Calu3 (cell line): ENCODE measurements around the gene SRGAP3. TPM values are rescaled to one million over a fixed set of nuclear protein-coding genes. Genes with fewer than 3 reads are reported as not detected.

ENCODE experiments used
- BruUV-seq: library from RNA; stranded (reverse); fragments of 400-500 nt; replicated peaks from 2 replicates; lab custom pipeline; 2021; lab: Mats Ljungman, UMichigan
- CTCF ChIA-PET: fragments of 300-600 bp; sonication (Branson Sonifier 250); formaldehyde crosslinking; loops from one replicate; lab custom pipeline; 2022; ENCODE audit warnings: antibody characterized with exemption; lab: Charles Lee
- DNase-seq: peaks from one replicate; pipeline ENCODE4 v3.0.0; 2022
- H3K27ac Mint-ChIP-seq: one replicate; pipeline ENCODE4 v1.8.0; 2022; ENCODE audit warnings: mixed read lengths; ENCODE audit not compliant: unreplicated experiment
- H3K27me3 Mint-ChIP-seq: one replicate; pipeline ENCODE4 v1.8.0; 2022; ENCODE audit warnings: mixed read lengths; ENCODE audit not compliant: unreplicated experiment
- H3K36me3 Mint-ChIP-seq: one replicate; pipeline ENCODE4 v1.8.0; 2022; ENCODE audit warnings: mild to moderate bottlenecking, moderate library complexity, mixed read lengths; ENCODE audit not compliant: insufficient read depth, unreplicated experiment
- H3K4me1 Mint-ChIP-seq: one replicate; pipeline ENCODE4 v1.8.0; 2022; ENCODE audit warnings: mild to moderate bottlenecking, low read depth, mixed read lengths; ENCODE audit not compliant: unreplicated experiment
- H3K4me3 Mint-ChIP-seq: one replicate; pipeline ENCODE4 v1.8.0; 2022; ENCODE audit warnings: mild to moderate bottlenecking, low read depth, moderate library complexity, mixed read lengths; ENCODE audit not compliant: unreplicated experiment
- H3K9me3 Mint-ChIP-seq: one replicate; pipeline ENCODE4 v1.8.0; 2022; ENCODE audit warnings: low read depth, mixed read lengths; ENCODE audit not compliant: unreplicated experiment
- intact Hi-C: fragments of 100-400 bp; cut with micrococcal nuclease; formaldehyde crosslinking; loops from one replicate; pipeline ENCODE4 v1.10.0; 2022; ENCODE audit not compliant: unreplicated experiment
- total RNA-seq: library from RNA; stranded (reverse); gene quantifications from 2 replicates; pipeline ENCODE4 v1.2.3, GENCODE V29; 2022
- TF ChIP-seq, protein P1 (sequence below): fragments of 200-600 bp; IDR thresholded peaks from one replicate; pipeline ENCODE4 v1.8.0; 2022; ENCODE audit warnings: antibody characterized with exemption; ENCODE audit not compliant: unreplicated experiment

Gene SRGAP3
- total RNA-seq, 1 experiment from 2014 or later: 8.2 TPM

DNA sequence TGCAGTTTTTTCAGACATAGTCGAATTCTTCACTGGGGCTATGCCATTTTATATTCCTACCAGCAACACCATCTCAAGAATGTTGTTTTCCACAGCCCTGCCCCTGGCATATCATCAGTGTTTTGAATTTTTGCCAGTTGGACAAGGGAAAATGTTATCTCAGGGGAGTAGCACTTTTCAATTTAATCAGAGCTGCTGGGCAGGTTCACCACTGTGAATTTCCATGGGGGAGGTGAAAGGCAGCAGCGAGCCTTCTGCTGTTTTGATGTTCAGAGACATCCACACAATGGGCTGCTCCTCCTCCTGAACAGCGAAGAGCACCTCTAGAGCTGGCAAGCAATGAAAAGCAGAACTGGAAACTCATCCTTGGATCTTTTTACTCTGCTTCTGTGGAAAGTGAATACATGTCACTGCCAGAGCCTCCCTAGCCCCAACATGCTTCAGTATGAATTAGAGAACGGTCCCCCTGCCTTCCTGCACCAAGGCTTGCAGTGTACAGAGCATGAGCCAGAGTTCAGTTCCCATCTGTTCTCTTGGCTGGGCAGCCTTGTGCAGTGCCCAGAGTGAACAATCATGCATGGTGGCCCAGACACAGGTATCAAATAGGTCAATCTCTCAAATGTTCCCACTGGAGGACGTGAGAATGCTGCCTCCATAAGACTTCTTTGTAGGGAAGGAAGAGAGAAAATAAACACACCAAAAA is 230.0 kb downstream of the SRGAP3 start:
- CTCF ChIA-PET: no interaction called here
- TF ChIP-seq, protein P1, sequence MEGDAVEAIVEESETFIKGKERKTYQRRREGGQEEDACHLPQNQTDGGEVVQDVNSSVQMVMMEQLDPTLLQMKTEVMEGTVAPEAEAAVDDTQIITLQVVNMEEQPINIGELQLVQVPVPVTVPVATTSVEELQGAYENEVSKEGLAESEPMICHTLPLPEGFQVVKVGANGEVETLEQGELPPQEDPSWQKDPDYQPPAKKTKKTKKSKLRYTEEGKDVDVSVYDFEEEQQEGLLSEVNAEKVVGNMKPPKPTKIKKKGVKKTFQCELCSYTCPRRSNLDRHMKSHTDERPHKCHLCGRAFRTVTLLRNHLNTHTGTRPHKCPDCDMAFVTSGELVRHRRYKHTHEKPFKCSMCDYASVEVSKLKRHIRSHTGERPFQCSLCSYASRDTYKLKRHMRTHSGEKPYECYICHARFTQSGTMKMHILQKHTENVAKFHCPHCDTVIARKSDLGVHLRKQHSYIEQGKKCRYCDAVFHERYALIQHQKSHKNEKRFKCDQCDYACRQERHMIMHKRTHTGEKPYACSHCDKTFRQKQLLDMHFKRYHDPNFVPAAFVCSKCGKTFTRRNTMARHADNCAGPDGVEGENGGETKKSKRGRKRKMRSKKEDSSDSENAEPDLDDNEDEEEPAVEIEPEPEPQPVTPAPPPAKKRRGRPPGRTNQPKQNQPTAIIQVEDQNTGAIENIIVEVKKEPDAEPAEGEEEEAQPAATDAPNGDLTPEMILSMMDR: no peak

DNA sequence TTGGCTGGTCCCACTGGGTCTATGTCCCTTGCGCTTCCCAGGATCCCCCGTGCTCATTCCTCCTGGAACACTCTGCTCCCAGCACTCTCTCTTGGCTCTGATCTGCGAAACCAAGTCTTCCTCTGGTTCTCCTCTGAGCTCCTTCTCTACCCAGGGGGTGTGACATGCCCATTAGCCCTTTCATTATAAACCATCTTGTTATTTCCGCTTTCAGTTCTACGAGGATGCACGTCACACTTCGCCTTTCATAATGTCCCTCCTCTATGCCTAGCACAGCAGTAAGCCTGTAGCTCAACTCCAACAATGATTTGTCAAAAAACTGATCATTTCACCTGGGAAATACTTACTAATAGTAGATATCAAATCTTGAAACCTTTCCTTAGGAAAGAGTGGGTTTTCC is 234.2 kb downstream of the SRGAP3 start:
- Mint-ChIP-seq H3K4me3 (no peak overlapping the region), H3K4me1 (no peaks in the 10 kb centered on the region), H3K9me3 (no peaks in the 10 kb centered on the region), H3K27me3 (no peaks in the 10 kb centered on the region), H3K27ac (no peak overlapping the region), H3K36me3 (no peaks in the 10 kb centered on the region)
- TF ChIP-seq, protein P1: no peak
- CTCF ChIA-PET: interaction anchor here (0.6 kb wide), 1 partner anchor 27 kb away, joined by 5 read pairs; no protein-coding TSS in a partner anchor
- intact Hi-C loops: no loop called here
- no peak for DNase-seq
- no TSS peak for BruUV-seq

More for the DNA sequence above, 230.0 kb downstream of the SRGAP3 start:
- no TSS peak for BruUV-seq
- Mint-ChIP-seq H3K27ac (no peak overlapping the region), H3K27me3 (no peaks in the 10 kb centered on the region), H3K4me3 (no peak overlapping the region), H3K36me3 (no peaks in the 10 kb centered on the region), H3K9me3 (no peaks in the 10 kb centered on the region), H3K4me1 (no peaks in the 10 kb centered on the region)
- DNase-seq: no peak
- intact Hi-C loops: no loop called here

DNA sequence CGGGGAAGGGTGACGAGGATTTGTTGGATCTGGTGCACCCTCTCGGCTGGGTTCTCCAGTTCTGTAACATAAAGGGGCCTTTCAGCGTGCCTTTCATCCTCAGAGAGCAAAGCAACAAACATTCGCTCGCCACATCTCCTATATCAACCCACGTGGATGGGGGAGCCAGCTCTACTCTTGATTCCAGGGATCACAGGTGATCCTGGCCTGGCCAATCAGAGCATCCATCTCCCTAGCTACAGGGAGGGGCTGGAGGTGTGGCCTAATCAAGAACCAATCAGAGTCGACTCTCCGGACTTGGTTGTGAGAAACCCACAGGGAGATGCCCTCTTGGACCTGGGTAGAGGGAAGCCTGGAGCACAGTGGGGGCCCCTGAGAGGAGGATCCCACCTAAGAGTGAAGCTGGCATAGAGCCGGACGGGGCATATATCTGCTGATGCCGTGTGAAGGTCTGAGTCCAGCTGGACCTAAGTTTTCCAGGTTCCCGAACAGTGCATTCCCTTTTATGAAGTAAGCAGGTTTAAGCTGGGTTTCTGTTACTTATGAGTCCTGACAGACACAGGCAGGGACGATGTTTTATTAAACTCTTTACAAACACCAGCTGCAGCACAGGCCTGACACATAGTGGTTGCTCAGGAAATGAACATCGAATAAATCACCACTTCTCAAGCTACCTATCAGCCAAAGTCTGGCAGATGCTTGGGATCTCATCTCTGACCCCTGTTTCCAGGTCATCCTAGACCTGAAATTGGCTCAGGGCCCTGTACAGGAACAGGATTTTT is 235.5 kb downstream of the SRGAP3 start:
- Mint-ChIP-seq H3K4me3 (no peak overlapping the region), H3K9me3 (no peaks in the 10 kb centered on the region), H3K4me1 (no peaks in the 10 kb centered on the region), H3K36me3 (no peaks in the 10 kb centered on the region), H3K27ac (no peak overlapping the region), H3K27me3 (no peaks in the 10 kb centered on the region)
- CTCF ChIA-PET: no interaction called here
- TF ChIP-seq, protein P1: no peak
- no TSS peak for BruUV-seq
- intact Hi-C loops: no loop called here
- DNase-seq: no peak

DNA sequence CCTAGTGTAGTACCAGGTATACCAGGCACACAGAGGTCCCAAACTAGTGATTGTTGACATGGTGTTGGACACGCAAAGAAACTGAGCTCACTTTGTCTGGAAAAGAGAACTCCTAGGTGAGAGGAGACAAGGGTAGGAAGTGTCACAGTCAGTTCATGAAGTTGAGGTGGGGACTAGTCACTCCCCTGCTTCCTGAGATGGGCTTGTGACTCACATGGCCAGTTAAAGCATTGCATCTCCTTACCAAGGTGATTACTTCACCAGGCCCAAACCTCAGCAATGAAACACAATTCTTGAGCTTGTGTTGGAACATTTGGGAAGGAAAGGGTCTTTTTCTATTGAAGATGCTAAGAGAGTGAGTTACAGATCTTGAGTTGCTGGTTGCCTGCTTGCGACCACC is 236.9 kb downstream of the SRGAP3 start:
- intact Hi-C loops: no loop called here
- DNase-seq: no peak
- no TSS peak for BruUV-seq
- CTCF ChIA-PET: interaction anchor here (1.2 kb wide), 1 partner anchor 46 kb away, joined by 3 read pairs; no protein-coding TSS in a partner anchor
- TF ChIP-seq, protein P1: no peak
- Mint-ChIP-seq H3K4me1 (no peaks in the 10 kb centered on the region), H3K9me3 (no peaks in the 10 kb centered on the region), H3K36me3 (no peaks in the 10 kb centered on the region), H3K27ac (no peak overlapping the region), H3K4me3 (no peak overlapping the region), H3K27me3 (no peaks in the 10 kb centered on the region)
